Brain microvascular endothelial cell (primary cell): ENCODE data around the gene KLK12.
"Not testable (repeated sequence)": the region's sequence is repeated elsewhere in the genome, so short reads cannot be mapped to it uniquely, and the experiment has no call there.

Experiments used
- DNase-seq: peaks from one replicate; pipeline ENCODE4 v3.0.0-alpha.2; 2020
- H3K27ac ChIP-seq: fragments of 250-450 bp; sonication (Bioruptor Pico); 2 replicates; pipeline ENCODE4 v1.5.1; 2020; ENCODE audit warnings: mild to moderate bottlenecking, moderate library complexity
- H3K27me3 ChIP-seq: fragments of 250-450 bp; sonication (Bioruptor Pico); replicated peaks from 2 replicates; pipeline ENCODE4 v1.5.1; 2020; ENCODE audit warnings: mild to moderate bottlenecking
- H3K36me3 ChIP-seq: fragments of 250-450 bp; sonication (Bioruptor Pico); replicated peaks from 2 replicates; pipeline ENCODE4 v1.5.1; 2020; ENCODE audit warnings: mild to moderate bottlenecking
- H3K4me3 ChIP-seq: 2 replicates; pipeline ENCODE4 v1.5.1; 2011; ENCODE audit warnings: low read depth, mild to moderate bottlenecking, control low read depth, low read length, moderate library complexity
- in situ Hi-C: cut with HindIII; loops from 2 replicates; pipeline ENCODE4 v1.10.0; 2017; ENCODE audit warnings: low sequenced_read_pairs, low pct_ligation_motif_present
- TF ChIP-seq, protein P1 (sequence below): IDR thresholded peaks from 2 replicates; pipeline ENCODE4 v1.5.1; 2011; ENCODE audit warnings: low read depth, mild to moderate bottlenecking, moderate library complexity, low read length, control low read depth, inconsistent platforms; ENCODE audit errors: missing control alignments

The KLK12 gene

DNA sequence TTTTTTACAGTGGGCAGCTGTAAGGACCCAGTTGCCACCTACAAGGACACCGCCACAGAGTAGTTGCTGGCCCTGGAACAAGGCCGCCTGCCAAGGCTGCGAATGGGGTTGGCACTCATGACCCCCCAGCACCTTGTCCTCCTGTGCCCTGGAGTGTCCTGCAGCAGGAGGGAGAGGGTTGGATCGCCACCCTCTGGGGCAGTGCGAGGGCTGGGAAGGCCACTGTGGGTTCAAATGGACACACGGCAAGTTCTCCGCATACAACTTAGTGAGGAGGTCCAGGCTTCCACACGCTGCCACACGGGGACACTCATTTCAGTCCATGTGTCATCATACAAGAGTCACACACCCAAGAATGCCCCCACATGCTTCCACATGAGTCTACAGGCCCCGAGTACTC, 34.4 kb downstream of the KLK12 start:
- Histone ChIP-seq H3K27me3 (no peaks in the 10 kb centered on the region), H3K36me3 (no peaks in the 10 kb centered on the region), H3K27ac (no peak overlapping the region), H3K4me3 (no peak overlapping the region)
- TF ChIP-seq, protein P1, sequence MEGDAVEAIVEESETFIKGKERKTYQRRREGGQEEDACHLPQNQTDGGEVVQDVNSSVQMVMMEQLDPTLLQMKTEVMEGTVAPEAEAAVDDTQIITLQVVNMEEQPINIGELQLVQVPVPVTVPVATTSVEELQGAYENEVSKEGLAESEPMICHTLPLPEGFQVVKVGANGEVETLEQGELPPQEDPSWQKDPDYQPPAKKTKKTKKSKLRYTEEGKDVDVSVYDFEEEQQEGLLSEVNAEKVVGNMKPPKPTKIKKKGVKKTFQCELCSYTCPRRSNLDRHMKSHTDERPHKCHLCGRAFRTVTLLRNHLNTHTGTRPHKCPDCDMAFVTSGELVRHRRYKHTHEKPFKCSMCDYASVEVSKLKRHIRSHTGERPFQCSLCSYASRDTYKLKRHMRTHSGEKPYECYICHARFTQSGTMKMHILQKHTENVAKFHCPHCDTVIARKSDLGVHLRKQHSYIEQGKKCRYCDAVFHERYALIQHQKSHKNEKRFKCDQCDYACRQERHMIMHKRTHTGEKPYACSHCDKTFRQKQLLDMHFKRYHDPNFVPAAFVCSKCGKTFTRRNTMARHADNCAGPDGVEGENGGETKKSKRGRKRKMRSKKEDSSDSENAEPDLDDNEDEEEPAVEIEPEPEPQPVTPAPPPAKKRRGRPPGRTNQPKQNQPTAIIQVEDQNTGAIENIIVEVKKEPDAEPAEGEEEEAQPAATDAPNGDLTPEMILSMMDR = no peak
- DNase-seq = no peak
- in situ Hi-C loops = no loop called here

DNA sequence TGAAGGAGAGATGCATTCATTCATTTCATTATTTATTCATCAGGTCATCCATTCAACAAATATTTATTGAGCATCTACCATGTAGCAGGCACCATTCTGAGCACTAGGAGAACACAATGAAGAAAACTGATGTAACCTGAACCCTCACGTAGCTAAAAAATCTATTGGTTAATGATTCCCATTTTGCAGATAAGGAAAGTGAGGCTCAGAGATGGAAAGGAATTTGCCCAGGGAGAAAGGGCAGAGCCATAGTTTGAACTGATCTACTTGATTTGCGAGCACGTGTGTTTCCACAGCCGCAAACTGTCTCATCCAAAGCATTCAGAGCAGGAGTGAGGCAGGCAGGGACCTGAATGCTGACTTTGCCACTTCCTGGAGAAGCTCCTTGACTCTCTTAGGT, 36.1 kb downstream of the KLK12 start:
- Histone ChIP-seq H3K27ac (no peak overlapping the region), H3K4me3 (no peak overlapping the region), H3K27me3 (no peaks in the 10 kb centered on the region), H3K36me3 (no peaks in the 10 kb centered on the region)
- TF ChIP-seq, protein P1 = no peak
- in situ Hi-C loops = no loop called here
- no peak for DNase-seq

- Histone ChIP-seq H3K27me3 (no peaks in the 10 kb centered on the region), H3K27ac (no peak overlapping the region), H3K4me3 (no peak overlapping the region), H3K36me3 (no peaks in the 10 kb centered on the region)
- TF ChIP-seq, protein P1 = no peak
- DNase-seq = no peak
- in situ Hi-C loops = no loop called here
Measured at GRCh38 chr19:50998061-50998460, 36.7 kb downstream of the KLK12 start.

DNA sequence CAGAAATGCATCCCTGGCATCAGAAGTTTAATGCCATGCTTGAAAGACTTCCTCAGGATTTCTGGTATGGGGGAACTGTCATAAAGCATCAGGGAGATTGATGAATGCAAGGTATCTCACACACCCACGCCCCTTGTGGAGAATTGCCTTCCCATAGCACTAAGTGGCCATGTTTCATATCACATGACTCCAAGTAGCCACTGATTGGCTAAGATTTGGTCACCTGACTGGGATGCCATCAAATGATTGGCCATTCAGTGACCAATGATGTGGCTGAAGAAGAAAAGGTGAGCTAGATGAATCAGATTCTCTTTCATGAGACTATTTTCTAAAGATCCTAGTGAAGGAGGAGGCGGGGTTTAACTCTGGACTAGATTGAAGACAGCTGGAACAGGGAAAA, 40.7 kb downstream of the KLK12 start:
- TF ChIP-seq, protein P1 = no peak
- H3K27ac ChIP-seq = no peak overlapping the region
- no peaks in the 10 kb centered on the region for H3K27me3 ChIP-seq
- no peak overlapping the region for H3K4me3 ChIP-seq
- in situ Hi-C loops = no loop called here
- DNase-seq = no peak
- no peaks in the 10 kb centered on the region for H3K36me3 ChIP-seq

DNA sequence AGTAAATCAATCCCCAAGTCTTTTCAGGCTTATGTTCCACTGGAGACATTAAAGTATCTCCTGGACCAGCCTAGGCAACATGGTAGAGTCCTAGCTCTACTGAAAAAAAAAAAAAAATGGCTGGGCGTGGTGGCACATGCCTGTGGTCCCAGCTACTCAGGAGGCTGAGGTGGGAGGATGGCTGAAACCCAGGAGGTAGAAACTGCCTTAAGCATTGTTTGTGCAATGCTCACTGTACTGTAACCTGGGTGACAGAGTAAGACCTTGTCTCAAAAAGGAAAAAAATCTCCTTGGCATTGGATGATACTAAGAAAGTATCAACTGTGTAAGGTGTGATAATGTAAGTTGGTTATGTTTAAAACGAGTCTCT, 42.2 kb downstream of the KLK12 start:
- TF ChIP-seq, protein P1 = no peak
- in situ Hi-C loops = no loop called here
- H3K4me3 ChIP-seq = no peak overlapping the region
- DNase-seq = no peak
- H3K27ac ChIP-seq = no peak overlapping the region
- H3K27me3 ChIP-seq = no peaks in the 10 kb centered on the region
- H3K36me3 ChIP-seq = no peaks in the 10 kb centered on the region

DNA sequence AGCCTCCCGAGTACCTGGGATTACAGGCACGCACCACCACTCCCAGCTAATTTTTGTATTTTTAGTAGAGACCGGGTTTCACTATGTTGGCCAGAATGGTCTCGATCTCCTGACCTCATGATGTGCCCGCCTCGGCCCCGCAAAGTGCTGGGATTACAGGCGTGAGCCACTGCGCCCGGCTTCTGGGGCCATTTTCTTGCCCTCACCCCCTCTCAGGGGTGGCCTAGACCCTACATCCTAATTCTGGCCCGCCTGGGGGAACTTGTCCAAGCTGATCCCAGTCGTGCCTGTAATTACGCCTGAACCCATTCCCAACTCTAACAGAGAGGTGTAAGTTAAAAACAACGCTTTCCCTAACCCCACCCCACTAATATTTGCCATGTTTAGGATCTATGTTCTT, 50.4 kb downstream of the KLK12 start:
- H3K4me3 ChIP-seq, in situ Hi-C loops, DNase-seq, H3K27me3 ChIP-seq, H3K27ac ChIP-seq, H3K36me3 ChIP-seq: not testable (repeated sequence)
